H1 (cell line): ENCODE data around the gene ALPG. TPM values are rescaled to one million over a fixed set of nuclear protein-coding genes. Genes with fewer than 3 reads are reported as not detected.

Source experiments
- CTCF ChIA-PET: fragments of 300-600 bp; sonication (Branson Sonifier 250); formaldehyde crosslinking; loops from one replicate; lab custom pipeline; 2021; ENCODE audit not compliant: partially characterized antibody; lab: Charles Lee
- POLR2A ChIA-PET: fragments of 300-600 bp; sonication (Branson Sonifier 250); formaldehyde crosslinking; loops from one replicate; lab custom pipeline; 2021; ENCODE audit warnings: inconsistent platforms; ENCODE audit not compliant: partially characterized antibody; lab: Charles Lee
- DNase-seq, 2 experiments: peaks; one replicate each; pipeline versions ENCODE4 v3.0.0 to v3.0.0-alpha.2; 2010 to 2022; ENCODE audit warnings: low spot score in 2 of 2, low read depth in 1 of 2, mixed read lengths in 1 of 2
- FAIRE-seq: peaks from 2 replicates; lab custom pipeline; 2011; peaks lifted over from hg19 to GRCh38; lab: Jason Lieb, UNC
- H2AFZ ChIP-seq: 2 replicates; pipeline ENCODE4 v1.8.1; 2012; ENCODE audit warnings: low read length, inconsistent platforms
- H2AK5ac ChIP-seq: 2 replicates; pipeline ENCODE4 v1.6.1; 2013; ENCODE audit warnings: low read depth, low read length
- H2BK120ac ChIP-seq: replicated peaks from 2 replicates; pipeline ENCODE3; 2013; ENCODE audit warnings: low read depth, low read length, inconsistent platforms
- H2BK12ac ChIP-seq: 2 replicates; pipeline ENCODE4 v1.6.1; 2013; ENCODE audit warnings: low read depth, low read length
- H2BK15ac ChIP-seq: 2 replicates; pipeline ENCODE4 v1.6.1; 2013; ENCODE audit warnings: low read length
- H2BK20ac ChIP-seq: 2 replicates; pipeline ENCODE4 v1.6.1; 2013; ENCODE audit warnings: low read length
- H2BK5ac ChIP-seq: 2 replicates; pipeline ENCODE4 v1.6.1; 2013; ENCODE audit warnings: low read depth, low read length
- H3K14ac ChIP-seq: 2 replicates; pipeline ENCODE4 v1.6.1; 2013; ENCODE audit warnings: inconsistent platforms; ENCODE audit not compliant: insufficient read length
- H3K18ac ChIP-seq: 2 replicates; pipeline ENCODE4 v1.6.1; 2013; ENCODE audit warnings: low read length; ENCODE audit errors: extremely low read depth
- H3K23ac ChIP-seq: 2 replicates; pipeline ENCODE4 v1.6.1; 2013; ENCODE audit warnings: inconsistent platforms; ENCODE audit not compliant: insufficient read length
- H3K23me2 ChIP-seq: 2 replicates; pipeline ENCODE4 v1.6.1; 2013; ENCODE audit warnings: low read depth, low read length
- H3K27ac ChIP-seq: 2 replicates; pipeline ENCODE4 v1.6.1; 2011; ENCODE audit warnings: low read depth, low read length, inconsistent platforms
- H3K27me3 ChIP-seq, 4 experiments: replicated peaks in 1 of 4; 1 replicate in 1 of 4; 2 replicates in 3 of 4; pipeline versions ENCODE4 v1.6.1 to v1.8.1; 2011 to 2013; ENCODE audit warnings: low read length in 3 of 4, mild to moderate bottlenecking in 3 of 4, inconsistent platforms in 2 of 4, mixed read lengths in 2 of 4, moderate library complexity in 1 of 4; ENCODE audit not compliant: control insufficient read depth in 3 of 4, insufficient read depth in 3 of 4; ENCODE audit errors: extremely low read depth in 1 of 4
- H3K36me3 ChIP-seq, 4 experiments: 2 replicates each; pipeline versions ENCODE4 v1.6.1 to v1.8.1; 2011 to 2013; ENCODE audit warnings: mild to moderate bottlenecking in 4 of 4, low read length in 3 of 4, moderate library complexity in 2 of 4, control low read depth in 1 of 4, inconsistent platforms in 1 of 4; ENCODE audit not compliant: insufficient read depth in 4 of 4, control insufficient read depth in 2 of 4
- H3K4ac ChIP-seq: replicated peaks from 2 replicates; pipeline ENCODE3; 2013; ENCODE audit warnings: low read length, low read depth, mixed read lengths, inconsistent platforms; ENCODE audit not compliant: insufficient read length
- H3K4me1 ChIP-seq, 4 experiments: replicated peaks in 1 of 4; 1 replicate in 1 of 4; 2 replicates in 3 of 4; pipeline versions ENCODE4 v1.6.1 to v1.8.1; 2011 to 2013; ENCODE audit warnings: low read length in 3 of 4, inconsistent platforms in 2 of 4, mixed read lengths in 1 of 4; ENCODE audit not compliant: insufficient read depth in 4 of 4, control insufficient read depth in 3 of 4
- H3K4me2 ChIP-seq, 2 experiments: 2 replicates each; pipeline versions ENCODE4 v1.6.1 to v1.8.1; 2011 to 2013; ENCODE audit warnings: low read depth in 2 of 2, low read length in 2 of 2, control low read depth in 1 of 2, inconsistent platforms in 1 of 2, mild to moderate bottlenecking in 1 of 2; ENCODE audit not compliant: insufficient read depth in 1 of 2
- H3K4me3 ChIP-seq, 4 experiments: fragments of 200-600, 300-600 bp in 1 of 4; sonication (generic), shearing (Covaris generic), sonication (Bioruptor Twin) in 1 of 4; 2 replicates each; pipeline versions ENCODE4 v1.5.1 to v1.8.1; 2011 to 2016; ENCODE audit warnings: low read length in 4 of 4, low read depth in 3 of 4, control low read depth in 2 of 4, inconsistent platforms in 2 of 4, mild to moderate bottlenecking in 2 of 4, mixed read lengths in 1 of 4, moderate library complexity in 1 of 4; ENCODE audit not compliant: insufficient read depth in 2 of 4; ENCODE audit errors: extremely low read depth in 1 of 4
- H3K56ac ChIP-seq: replicated peaks from 2 replicates; pipeline ENCODE3; 2013; ENCODE audit warnings: low read depth, mild to moderate bottlenecking, mixed read lengths, low read length, inconsistent platforms; ENCODE audit not compliant: insufficient read length
- H3K79me1 ChIP-seq: 2 replicates; pipeline ENCODE4 v1.6.1; 2013; ENCODE audit warnings: low read depth, low read length, control low read depth
- H3K79me2 ChIP-seq, 2 experiments: 2 replicates each; pipeline versions ENCODE4 v1.6.1 to v1.8.1; 2012 to 2013; ENCODE audit warnings: low read length in 2 of 2, mild to moderate bottlenecking in 2 of 2, inconsistent platforms in 1 of 2; ENCODE audit not compliant: insufficient read depth in 2 of 2, control insufficient read depth in 1 of 2
- H3K9ac ChIP-seq, 4 experiments: replicated peaks in 1 of 4; 1 replicate in 1 of 4; 2 replicates in 3 of 4; pipeline versions ENCODE4 v1.6.1 to v1.8.1; 2011 to 2013; ENCODE audit warnings: low read depth in 3 of 4, low read length in 3 of 4, control low read depth in 2 of 4, mild to moderate bottlenecking in 2 of 4, moderate library complexity in 2 of 4, inconsistent platforms in 1 of 4; ENCODE audit errors: extremely low read depth in 1 of 4
- H3K9me3 ChIP-seq, 2 experiments: 2 replicates each; pipeline versions ENCODE4 v1.6.1 to v1.8.1; 2012 to 2013; ENCODE audit warnings: mild to moderate bottlenecking in 2 of 2, moderate library complexity in 2 of 2, control low read depth in 1 of 2, inconsistent platforms in 1 of 2, low read depth in 1 of 2, low read length in 1 of 2, mixed read lengths in 1 of 2; ENCODE audit not compliant: insufficient read depth in 2 of 2
- H4K20me1 ChIP-seq, 2 experiments: replicated peaks in 1 of 2; 2 replicates each; pipeline versions ENCODE3 to v1.8.1; 2011 to 2013; ENCODE audit warnings: inconsistent platforms in 2 of 2, low read length in 2 of 2, mild to moderate bottlenecking in 1 of 2; ENCODE audit not compliant: insufficient read depth in 2 of 2, control insufficient read depth in 1 of 2
- H4K5ac ChIP-seq: 2 replicates; pipeline ENCODE4 v1.6.1; 2013; ENCODE audit warnings: low read length, low read depth, mixed read lengths, inconsistent platforms; ENCODE audit not compliant: insufficient read length
- H4K8ac ChIP-seq: 2 replicates; pipeline ENCODE4 v1.8.0; 2013; ENCODE audit warnings: mild to moderate bottlenecking, moderate library complexity, low read length, inconsistent platforms; ENCODE audit not compliant: insufficient read depth; ENCODE audit errors: extremely low read depth
- H4K91ac ChIP-seq: replicated peaks from 2 replicates; pipeline ENCODE3; 2013; ENCODE audit warnings: low read length, mixed read lengths, inconsistent platforms; ENCODE audit not compliant: insufficient read length
- BRCA1 ChIP-seq: IDR thresholded peaks from 2 replicates; pipeline ENCODE4 v1.6.1; 2012; ENCODE audit warnings: low read depth, low read length, improper control_type of control experiment
- CTCF ChIP-seq, 3 experiments: IDR thresholded peaks; 1 replicate in 2 of 3; 2 replicates in 1 of 3; pipeline versions ENCODE4 v1.5.1 to v1.6.1; 2011; ENCODE audit warnings: low read length in 3 of 3, mild to moderate bottlenecking in 3 of 3, inconsistent platforms in 2 of 3, low read depth in 1 of 3, moderate library complexity in 1 of 3; ENCODE audit not compliant: insufficient read depth in 1 of 3; ENCODE audit errors: control extremely low read depth in 1 of 3
- NRF1 ChIP-seq: IDR thresholded peaks from 2 replicates; pipeline ENCODE4 v1.6.1; 2011; ENCODE audit warnings: mild to moderate bottlenecking, low read depth, low read length, improper control_type of control experiment
- POLR2A ChIP-seq, 2 experiments: IDR thresholded peaks; 1 replicate in 1 of 2; 2 replicates in 1 of 2; pipeline ENCODE4 v1.6.1; 2011; ENCODE audit warnings: low read depth in 2 of 2, low read length in 2 of 2, mild to moderate bottlenecking in 2 of 2; ENCODE audit errors: control extremely low read depth in 1 of 2
- RBBP5 ChIP-seq: IDR thresholded peaks from 2 replicates; pipeline ENCODE4 v1.7.1; 2012; ENCODE audit warnings: low read depth, mild to moderate bottlenecking, inconsistent platforms, low read length, moderate library complexity, borderline replicate concordance
- SUZ12 ChIP-seq: fragments of 200-600 bp; sonication (generic); IDR thresholded peaks from 2 replicates; pipeline ENCODE4 v1.6.1; 2012; ENCODE audit warnings: mild to moderate bottlenecking, inconsistent platforms, low read length, moderate library complexity, mixed read lengths
- TAF7 ChIP-seq: optimal IDR thresholded peaks from 2 replicates; pipeline ENCODE3; 2011; ENCODE audit warnings: low read depth, mild to moderate bottlenecking, inconsistent platforms, low read length, moderate library complexity, borderline replicate concordance
- WGBS, 2 experiments: shearing (Covaris generic) in 1 of 2; methylation state at CpG; one replicate each; pipeline versions ENCODE4 v1.1.6 to v1.1.7; 2013 to 2015; ENCODE audit warnings: low lambda C conversion rate in 2 of 2, mixed read lengths in 2 of 2, inconsistent platforms in 1 of 2, low coverage in 1 of 2, missing lambda C conversion rate in 1 of 2; ENCODE audit not compliant: insufficient replicate concordance in 2 of 2, insufficient coverage in 1 of 2, insufficient read length in 1 of 2; ENCODE audit errors: extremely low coverage in 1 of 2, missing lambda C conversion rate in 1 of 2; 5-methylcytosine and 5-hydroxymethylcytosine counted together
- polyA plus RNA-seq, 7 experiments: library from polyadenylated mRNA; depleted of rRNA in 3 of 7; stranded (reverse) in 5 of 7; unstranded in 2 of 7; fragments of >200 nt in 5 of 7; fragments of 200-250 nt in 2 of 7; gene quantifications; 1 replicate in 5 of 7; 2 replicates in 1 of 7; 4 replicates in 1 of 7; pipeline versions ENCODE4 v1.2.1 to v1.2.3, GENCODE V29; 2011 to 2013; ENCODE audit warnings: missing spikeins in 2 of 7, mixed read lengths in 2 of 7
- total RNA-seq: library from RNA; stranded (reverse); fragmentation: NEBNext Ultra II Directional; extraction: Animal tissue kit (Norgen Biotek cat#: 25700); gene quantifications from 2 replicates; pipeline ENCODE4 v1.2.1, GENCODE V29; 2021

ALPG gene
- total and polyA plus RNA-seq, 2 of the 8 experiments (the other 6 are each of a cell fraction or from before 2014, with no cell fraction given) = 0.56 to 2.1 TPM

- H3K56ac ChIP-seq = no peak overlapping the region
- no peak overlapping the region for H3K14ac ChIP-seq
- peak overlapping the region; percentile 45 for H4K5ac ChIP-seq
- peak overlapping the region; percentile 69; the same call in 1 of the 2 replicates for H4K8ac ChIP-seq
- peak overlapping the region; percentile 72; the same call in 1 of the 2 replicates for H2BK20ac ChIP-seq
- no peaks in the 10 kb centered on the region for H3K9me3 ChIP-seq
- CTCF ChIA-PET = interaction anchor here (0.9 to 2.8 kb wide), 11 partner anchors 11 to 459 kb away, joined by 3 to 23 read pairs (median 4); no protein-coding TSS in a partner anchor
- POLR2A ChIA-PET = interaction anchor here (0.6 to 5.0 kb wide), 13 partner anchors 9 to 453 kb away, joined by 3 to 57 read pairs (median 3); no protein-coding TSS in a partner anchor
- H2AK5ac ChIP-seq = no peak overlapping the region
- peak overlapping the region; percentile 14 for H2BK120ac ChIP-seq
- H3K23ac ChIP-seq = no peak overlapping the region
- H3K4me1 ChIP-seq = peaks cover 5 to 29% (median 13%) of the 10 kb centered on the region in 4 experiments
- H3K4me2 ChIP-seq = peak overlapping the region; percentile 78 to 96
- FAIRE-seq (no peak), DNase-seq (peak in 1 of 2 experiments; percentile 74)
- H2BK12ac ChIP-seq = peak overlapping the region; percentile 80; the same call in 1 of the 2 replicates
- H3K79me2 ChIP-seq = no peaks in the 10 kb centered on the region
- peaks cover 22 to 66% (median 62%) of the 10 kb centered on the region in 4 experiments for H3K27me3 ChIP-seq
- 3% methylated on average over 64 of the region's 75 CpGs; no CpG with 5 or more reads in 1 of the 2 experiments for WGBS, 2 experiments
- H3K18ac ChIP-seq = peak overlapping the region; percentile 90
- H3K27ac ChIP-seq = no peak overlapping the region
- no peak overlapping the region; the same call in 1 of the 2 replicates for H2AFZ ChIP-seq
- peak overlapping the region; percentile 29; the same call in 1 of the 2 replicates for H2BK15ac ChIP-seq
- peak overlapping the region; percentile 78 for H3K4ac ChIP-seq
- H4K20me1 ChIP-seq = peaks cover 0 to 4% of the 10 kb centered on the region in 2 experiments
- peak overlapping the region; percentile 55 to 65 (median 63) for H3K4me3 ChIP-seq
- H3K23me2 ChIP-seq = peaks cover 29% of the 10 kb centered on the region; the same call in 1 of the 2 replicates
- H2BK5ac ChIP-seq = no peak overlapping the region; the same call in 1 of the 2 replicates
- H3K79me1 ChIP-seq = no peaks in the 10 kb centered on the region
- peak overlapping the region; percentile 54 for H4K91ac ChIP-seq
- no peaks in the 10 kb centered on the region; a peak in 2 of 8 replicates for H3K36me3 ChIP-seq
- H3K9ac ChIP-seq = peak overlapping the region in 1 of 4 experiments; percentile 4; a peak in 3 of 7 replicates
- TF ChIP-seq NRF1 (no peak), POLR2A (IDR thresholded peaks at IDR 0.05; ENCODE audit: control extremely low read depth in 1 of 2, low read depth in 2 of 2, low read length in 2 of 2) (0 out of 3 replicates have a peak, but pooled peaks of 1 of the 2 experiments have one; percentile 4), SUZ12 (peak; percentile 95), TAF7 (peak; percentile 42), BRCA1 (no peak), RBBP5 (0 out of 2 replicates have a peak, but pooled peaks have one; percentile 61), CTCF (IDR thresholded peaks at IDR 0.05; ENCODE audit: control extremely low read depth in 1 of 3, insufficient read depth in 1 of 3, low read depth in 1 of 3, low read length in 3 of 3) (0 out of 4 replicates have a peak, but pooled peaks of 1 of the 3 experiments have one; percentile 0)
Measured at GRCh38 chr2:232386740-232387450, 19.7 kb upstream of the ALPG start.
